NCI-H2029 (cell line): ENCODE measurements around the gene XPO5.
"Not testable (repeated sequence)": the region's sequence is repeated elsewhere in the genome, so short reads cannot be mapped to it uniquely, and the experiment has no call there.

Experiments
- DNase-seq: peaks from one replicate; lab custom pipeline; 2025; lab: John Stamatoyannopoulos, UW

Gene XPO5

GRCh38 chr6:43575772-43576551 is at the start of gene XPO5, which contains the start of gene POLH:
XPO5 (minus strand) TSS chr6:43576038; CDS start chr6:43575864, 174 bp downstream.
POLH (plus strand) TSS chr6:43576185; CDS start chr6:43582320, 6,135 bp downstream.
- peak; percentile 92 for DNase-seq

DNA sequence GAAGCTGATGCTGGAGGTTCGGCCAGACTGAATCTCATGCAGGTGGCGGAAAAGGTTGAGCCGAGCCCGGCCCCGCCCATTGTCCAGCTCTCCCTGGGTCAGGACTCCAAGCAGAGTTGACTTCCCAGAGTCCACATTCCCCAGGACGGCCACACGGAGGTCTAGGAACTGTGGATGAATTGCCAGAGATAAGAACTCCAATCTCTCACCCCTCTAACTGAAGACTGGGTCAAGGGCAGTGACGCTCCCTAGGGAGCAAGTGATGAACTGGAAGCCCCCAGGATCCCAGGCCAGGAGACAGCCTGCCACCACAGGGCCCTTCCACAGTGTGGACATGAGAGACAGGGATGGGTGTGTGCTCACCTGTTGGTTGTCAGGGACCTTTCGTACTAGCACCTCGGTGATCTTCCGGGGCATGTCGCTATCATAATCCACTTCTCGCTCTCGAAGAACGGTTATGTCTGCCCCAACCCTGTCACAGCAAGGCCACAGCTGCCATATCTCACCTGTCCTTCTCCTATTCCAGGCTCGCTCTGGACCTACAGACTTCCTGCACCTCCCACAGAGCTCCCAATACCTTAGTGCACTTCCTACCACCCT is 49.7 kb upstream of the XPO5 start:
- no peak for DNase-seq

GRCh38 chr6:43624786-43625288 is 49.0 kb upstream of the XPO5 start:
- no peak for DNase-seq

GRCh38 chr6:43623880-43624785 is 48.3 kb upstream of the XPO5 start:
- no peak for DNase-seq

DNA sequence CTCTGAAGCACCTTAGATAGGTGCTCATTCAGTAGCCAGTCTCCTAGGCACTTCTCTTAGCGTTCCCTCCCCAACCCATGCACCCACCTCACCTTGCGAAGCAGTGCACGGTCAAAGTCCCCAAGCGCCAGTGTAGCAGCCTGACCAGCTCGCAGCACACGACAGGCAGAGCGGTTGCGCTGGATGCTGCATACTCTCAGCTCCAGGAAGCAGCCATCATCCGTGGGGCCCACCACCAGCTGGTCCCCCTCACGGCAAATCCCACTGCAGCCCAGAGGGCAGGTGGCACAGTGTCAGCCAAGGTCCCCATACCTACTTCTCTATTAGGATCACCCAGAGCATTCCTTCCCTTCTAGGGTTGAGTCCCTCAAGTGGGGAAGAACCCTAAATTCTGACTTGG is 46.7 kb upstream of the XPO5 start:
- no peak for DNase-seq

DNA sequence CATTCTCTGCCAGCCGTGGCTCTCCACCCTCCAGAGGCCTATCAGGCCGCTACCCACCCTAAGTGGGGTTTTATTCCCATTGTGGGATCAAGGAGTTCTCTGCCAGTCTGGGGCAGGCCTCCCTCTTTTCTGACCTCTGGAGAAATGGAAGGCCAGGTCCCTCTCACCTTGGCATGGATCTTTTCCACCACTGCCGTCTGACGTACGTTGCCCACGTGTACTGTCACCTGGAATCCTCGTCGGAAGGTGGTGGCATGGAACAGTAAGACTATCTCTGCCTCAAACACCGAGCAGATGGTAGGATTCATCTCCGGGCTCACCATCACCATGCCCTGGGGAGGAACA is 46.0 kb upstream of the XPO5 start:
- DNase-seq: no peak

DNA sequence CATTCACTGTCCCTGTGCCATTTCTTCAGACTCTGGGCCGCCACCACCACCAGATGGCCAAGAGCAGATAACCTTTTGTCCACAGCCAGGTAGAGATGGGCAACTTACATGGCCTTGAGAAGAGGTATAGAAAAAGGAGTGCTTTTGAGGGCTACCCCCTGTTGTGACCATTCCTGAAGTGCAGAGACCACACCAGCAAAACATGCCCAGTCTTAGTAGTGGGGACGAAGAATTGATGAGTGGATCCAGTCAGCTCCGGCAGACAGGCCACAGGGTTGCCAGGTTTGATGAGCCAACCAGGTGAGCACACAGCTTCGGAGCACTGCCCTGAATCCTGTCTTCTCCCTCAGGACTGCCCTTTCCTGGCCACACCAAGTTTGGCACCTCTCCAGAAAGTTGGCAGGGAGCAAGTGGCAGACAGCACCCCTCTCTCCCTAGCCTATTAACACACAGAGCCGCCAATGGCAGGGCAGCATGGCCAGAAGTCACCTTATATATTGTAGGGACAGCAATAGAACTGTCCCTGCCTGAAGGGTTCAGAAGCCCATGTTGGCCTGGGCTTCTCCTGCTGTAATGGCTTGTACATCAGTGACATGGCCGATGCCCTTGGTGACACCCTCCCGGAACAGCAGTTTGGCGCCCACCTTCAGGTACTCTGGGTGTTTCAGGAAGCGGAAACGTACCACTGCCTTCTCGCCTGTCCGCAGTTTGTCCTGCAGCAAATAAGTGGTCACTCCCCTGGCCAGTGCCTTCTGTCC is 45.4 kb upstream of the XPO5 start:
- DNase-seq: no peak

DNA sequence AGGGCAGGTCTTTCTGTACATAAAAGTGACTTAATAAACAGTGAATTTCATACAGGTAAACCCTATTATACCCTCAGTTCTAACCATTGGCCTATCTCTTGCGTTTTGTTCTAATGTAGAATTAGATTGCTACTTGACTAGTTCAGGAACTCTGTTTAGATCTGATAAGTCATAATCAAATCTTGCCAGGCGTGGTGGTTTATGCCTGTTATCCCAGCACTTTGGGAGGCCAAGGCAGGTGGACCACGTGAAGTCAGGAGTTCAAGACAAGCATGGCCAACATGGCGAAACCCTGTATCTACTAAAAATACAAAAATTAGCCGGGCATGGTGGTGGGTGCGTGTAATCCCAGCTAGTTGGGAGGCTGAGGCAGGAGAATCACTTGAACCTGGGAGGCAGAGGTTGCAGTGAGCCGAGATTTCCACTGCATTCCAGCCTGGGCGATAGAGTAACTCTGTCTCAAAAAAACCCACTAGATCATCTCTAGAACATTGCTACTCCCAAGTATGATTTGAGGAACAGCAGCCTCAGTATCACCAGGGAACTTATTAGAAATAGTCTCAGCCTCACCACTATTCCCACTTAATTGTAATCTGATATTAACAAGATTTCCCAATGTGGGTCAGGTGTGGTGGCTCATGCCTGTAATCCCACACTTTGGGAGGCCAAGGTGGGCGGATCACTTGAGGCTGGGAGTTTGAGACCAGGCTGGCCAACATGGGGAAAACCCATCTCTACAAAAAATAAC is 41.1 kb upstream of the XPO5 start:
- DNase-seq: no peak

DNA sequence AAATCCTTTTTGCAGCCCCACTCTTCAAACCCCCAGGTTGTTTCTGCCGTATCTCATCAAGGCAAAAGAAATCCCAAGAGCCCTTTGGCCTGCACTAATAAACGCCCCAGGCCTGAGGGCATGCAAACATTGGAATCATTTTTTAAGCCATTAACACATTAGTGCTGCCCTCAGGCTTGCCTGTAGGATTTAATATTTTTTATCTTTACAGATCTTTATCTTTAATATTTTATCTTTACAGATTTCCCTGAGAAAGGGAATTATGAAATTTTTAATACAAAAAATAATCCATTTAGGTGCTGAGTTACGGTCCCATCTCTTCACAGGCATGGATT is 38.5 kb upstream of the XPO5 start:
- no peak for DNase-seq

DNA sequence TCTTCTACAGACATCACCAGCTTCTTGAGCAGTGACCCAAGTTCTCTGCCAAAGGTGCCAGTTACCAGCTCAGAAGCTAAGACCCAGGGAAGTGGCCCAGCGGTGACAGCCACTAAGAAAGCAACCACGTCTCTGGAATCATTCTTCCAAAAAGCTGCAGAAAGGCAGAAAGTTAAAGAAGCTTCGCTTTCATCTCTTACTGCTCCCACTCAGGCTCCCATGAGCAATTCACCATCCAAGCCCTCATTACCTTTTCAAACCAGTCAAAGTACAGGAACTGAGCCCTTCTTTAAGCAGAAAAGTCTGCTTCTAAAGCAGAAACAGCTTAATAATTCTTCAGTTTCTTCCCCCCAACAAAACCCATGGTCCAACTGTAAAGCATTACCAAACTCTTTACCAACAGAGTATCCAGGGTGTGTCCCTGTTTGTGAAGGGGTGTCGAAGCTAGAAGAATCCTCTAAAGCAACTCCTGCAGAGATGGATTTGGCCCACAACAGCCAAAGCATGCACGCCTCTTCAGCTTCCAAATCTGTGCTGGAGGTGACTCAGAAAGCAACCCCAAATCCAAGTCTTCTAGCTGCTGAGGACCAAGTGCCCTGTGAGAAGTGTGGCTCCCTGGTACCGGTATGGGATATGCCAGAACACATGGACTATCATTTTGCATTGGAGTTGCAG is 38.0 kb upstream of the XPO5 start:
- DNase-seq: no peak

DNA sequence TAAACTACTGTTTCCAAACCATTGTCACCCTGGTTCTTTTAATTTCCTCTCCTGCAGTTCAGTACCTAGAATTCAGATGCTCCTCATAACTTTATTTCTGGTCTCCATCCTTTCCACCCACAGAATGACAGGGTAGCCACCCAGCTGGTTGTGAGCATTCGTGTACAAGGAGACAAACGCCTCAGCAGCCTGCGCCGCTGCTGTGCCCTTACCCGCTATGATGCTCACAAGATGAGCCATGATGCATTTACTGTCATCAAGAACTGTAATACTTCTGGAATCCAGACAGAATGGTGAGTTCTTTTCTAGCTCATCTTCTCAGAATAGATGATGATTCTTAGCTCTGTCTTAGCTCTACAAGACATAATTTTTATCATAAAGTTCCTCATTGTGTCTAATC is 34.6 kb upstream of the XPO5 start:
- DNase-seq: no peak

DNA sequence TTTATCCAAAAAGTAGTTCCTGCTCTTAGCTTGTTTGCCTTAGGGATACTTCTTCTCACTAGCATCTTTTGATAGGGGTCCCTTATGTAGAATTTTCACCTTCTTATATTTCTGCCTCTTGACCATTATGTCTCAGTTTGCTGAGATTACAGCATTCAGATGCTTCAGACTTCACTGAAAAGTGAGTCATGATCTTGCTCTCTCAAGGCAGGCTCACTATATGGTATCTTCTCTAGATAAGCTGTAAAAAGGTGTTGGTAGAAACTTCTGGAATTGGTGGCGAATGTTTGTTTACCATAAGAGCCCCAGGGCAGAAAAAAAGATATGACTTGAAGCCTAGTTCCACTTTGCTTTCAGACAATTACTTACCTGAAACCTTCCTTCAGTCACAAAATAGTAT is 33.6 kb upstream of the XPO5 start:
- no peak for DNase-seq

DNA sequence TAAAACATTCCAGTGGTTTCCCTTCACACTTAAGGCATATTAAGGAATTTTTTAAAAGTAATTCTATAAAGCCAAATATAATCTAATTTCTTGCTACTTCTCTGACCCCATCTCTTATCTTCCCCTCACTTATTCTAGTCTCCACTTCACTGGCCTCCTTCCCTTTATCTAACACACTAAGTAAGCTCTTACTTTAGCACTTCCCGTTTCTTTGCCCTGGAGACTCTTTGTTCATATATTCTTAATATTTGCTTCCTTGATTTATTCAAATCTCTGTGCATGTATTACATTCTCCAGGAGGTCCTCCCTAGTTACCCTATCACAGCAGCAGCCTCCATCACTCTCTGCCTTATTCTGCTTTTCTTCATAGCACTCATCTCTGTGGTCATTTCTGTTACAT is 33.0 kb upstream of the XPO5 start:
- DNase-seq: no peak

GRCh38 chr6:43608310-43608763 is 32.5 kb upstream of the XPO5 start:
- peak; percentile 67 for DNase-seq

DNA sequence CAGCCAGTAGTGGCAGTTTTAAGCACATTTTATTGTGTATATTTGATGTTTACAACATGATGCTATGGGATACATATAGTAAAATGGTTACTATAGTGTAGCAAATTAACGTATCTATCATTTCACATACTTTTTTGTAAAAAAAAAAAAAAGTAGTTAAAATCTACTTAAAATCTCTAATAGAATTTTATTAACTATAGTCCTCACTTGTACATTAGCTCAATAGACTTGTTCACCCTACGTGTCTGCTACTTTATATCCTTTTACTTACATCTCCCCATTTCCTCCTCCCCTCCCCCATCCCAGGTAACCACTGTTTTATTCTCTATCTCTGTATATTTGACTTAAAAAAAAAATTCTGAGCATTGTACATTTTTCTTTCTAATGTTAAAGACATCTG is 30.2 kb upstream of the XPO5 start:
- no peak for DNase-seq

DNA sequence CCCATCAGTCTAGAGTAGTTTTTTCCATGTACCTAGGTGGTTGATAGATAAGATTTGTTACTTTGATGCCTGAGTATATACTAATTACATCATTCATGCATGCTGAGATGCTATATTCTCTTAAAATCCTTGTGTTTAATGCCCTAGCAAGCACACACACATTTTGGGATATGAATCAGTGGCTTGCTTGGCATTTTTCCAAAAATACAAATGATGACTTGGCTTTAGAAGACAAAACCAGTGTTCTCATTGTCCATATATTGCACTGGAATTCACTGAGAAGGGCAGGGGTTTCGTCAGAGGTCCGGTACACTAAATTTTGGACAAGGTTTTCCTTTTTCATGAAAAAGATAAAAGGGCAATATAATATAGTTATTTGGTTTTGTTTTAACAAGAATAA is 28.3 kb upstream of the XPO5 start:
- DNase-seq: no peak

DNA sequence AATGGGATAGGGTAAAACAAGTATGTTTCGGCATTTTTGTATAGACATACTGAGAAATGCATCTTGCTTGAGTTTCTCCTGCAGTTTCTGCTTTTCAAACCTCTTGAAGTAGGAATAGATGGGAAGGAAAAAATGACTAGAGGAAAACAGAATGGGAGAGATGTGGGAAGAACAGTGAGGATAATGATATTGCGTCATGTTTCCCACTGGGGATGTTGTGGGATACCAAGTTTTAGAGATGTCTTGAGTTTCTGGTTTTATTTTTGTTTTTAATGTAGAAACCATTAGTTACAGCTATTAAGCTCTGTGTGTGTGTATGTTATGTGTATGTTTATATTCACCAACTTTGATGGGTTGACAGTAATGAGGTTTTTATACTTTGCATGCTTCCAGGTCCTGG is 24.8 kb upstream of the XPO5 start:
- no peak for DNase-seq

- DNase-seq: no peak
These were observed 18.1 kb upstream of the XPO5 start for GRCh38 chr6:43593938-43594337.

DNA sequence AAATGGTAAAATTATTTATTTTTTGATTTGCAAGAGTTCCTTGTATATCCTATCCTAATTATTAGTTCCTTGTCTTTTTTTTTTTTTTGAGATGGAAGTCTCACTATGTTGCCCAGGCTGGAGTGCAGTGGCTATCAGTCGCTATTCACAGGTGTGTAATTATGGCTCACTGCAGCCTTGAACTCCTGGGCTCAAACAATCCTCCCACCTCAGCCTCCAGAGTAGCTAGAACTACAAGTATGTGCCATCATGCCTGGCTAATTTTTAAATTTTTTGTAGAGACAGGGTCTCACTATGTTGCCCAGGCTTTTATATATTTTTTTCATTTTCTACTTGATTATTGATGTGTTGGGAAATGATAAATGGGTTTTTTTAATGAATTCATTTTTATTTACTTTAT is 13.7 kb upstream of the XPO5 start:
- not testable (repeated sequence) for DNase-seq

- no peak for DNase-seq
These were observed 12.4 kb upstream of the XPO5 start for GRCh38 chr6:43588194-43588593.
